Caco-2 (cell line): Measurements from ENCODE around the gene CALHM2. TPM values are rescaled to one million over a fixed set of nuclear protein-coding genes. Genes with fewer than 3 reads are reported as not detected.

ENCODE experiments used
- BruUV-seq: library from RNA; stranded (reverse); fragments of 400-500 nt; replicated peaks from 2 replicates; lab custom pipeline; 2021; lab: Mats Ljungman, UMichigan
- CTCF ChIA-PET: fragments of 300-600 bp; sonication (Branson Sonifier 250); formaldehyde crosslinking; loops from one replicate; lab custom pipeline; 2022; ENCODE audit warnings: antibody characterized with exemption; lab: Charles Lee
- POLR2A ChIA-PET: fragments of 300-600 bp; sonication (Branson Sonifier 250); formaldehyde crosslinking; loops from one replicate; lab custom pipeline; 2022; ENCODE audit warnings: antibody characterized with exemption; lab: Charles Lee
- DNase-seq, 2 experiments: peaks; one replicate each; pipeline versions ENCODE4 v3.0.0 to v3.0.0-alpha.2; 2020 to 2022
- H3K27me3 ChIP-seq: replicated peaks from 2 replicates; pipeline ENCODE4 v1.6.0; 2011; ENCODE audit warnings: low read length; ENCODE audit not compliant: control insufficient read depth, insufficient read depth
- H3K36me3 ChIP-seq: 2 replicates; pipeline ENCODE4 v1.5.1; 2011; ENCODE audit warnings: low read length; ENCODE audit not compliant: control insufficient read depth, insufficient read depth
- H3K4me1 ChIP-seq: fragments of 250-450 bp; sonication (Bioruptor Pico); 2 replicates; pipeline ENCODE4 v1.5.1; 2020; ENCODE audit warnings: mild to moderate bottlenecking
- H3K4me3 ChIP-seq: 2 replicates; pipeline ENCODE4 v1.5.1; 2011; ENCODE audit warnings: low read depth, mild to moderate bottlenecking, control low read depth, low read length
- H3K9me3 ChIP-seq: fragments of 250-450 bp; sonication (Bioruptor Pico); 2 replicates; pipeline ENCODE4 v1.5.1; 2020; ENCODE audit warnings: mild to moderate bottlenecking, moderate library complexity
- H3K27ac Mint-ChIP-seq: one replicate; pipeline ENCODE4 v1.8.0; 2022; ENCODE audit warnings: mixed read lengths; ENCODE audit not compliant: unreplicated experiment
- H3K27me3 Mint-ChIP-seq: one replicate; pipeline ENCODE4 v1.8.0; 2022; ENCODE audit warnings: mixed read lengths; ENCODE audit not compliant: insufficient read depth, unreplicated experiment
- H3K36me3 Mint-ChIP-seq: one replicate; pipeline ENCODE4 v1.8.0; 2022; ENCODE audit warnings: mild to moderate bottlenecking, mixed read lengths; ENCODE audit not compliant: insufficient read depth, unreplicated experiment
- H3K4me1 Mint-ChIP-seq: one replicate; pipeline ENCODE4 v1.8.0; 2022; ENCODE audit warnings: low read depth, mixed read lengths; ENCODE audit not compliant: unreplicated experiment
- H3K4me3 Mint-ChIP-seq: one replicate; pipeline ENCODE4 v1.8.0; 2022; ENCODE audit warnings: mild to moderate bottlenecking, moderate library complexity, mixed read lengths; ENCODE audit not compliant: unreplicated experiment
- H3K9me3 Mint-ChIP-seq: one replicate; pipeline ENCODE4 v1.8.0; 2022; ENCODE audit warnings: mixed read lengths; ENCODE audit not compliant: unreplicated experiment
- intact Hi-C: fragments of 100-400 bp; cut with micrococcal nuclease; formaldehyde crosslinking; loops from one replicate; pipeline ENCODE4 v1.10.0; 2022; ENCODE audit not compliant: unreplicated experiment
- total RNA-seq: library from RNA; stranded (reverse); gene quantifications from 2 replicates; pipeline ENCODE4 v1.2.3, GENCODE V29; 2022
- TF ChIP-seq, protein P1 (sequence below), 2 experiments: fragments of 200-600 bp in 1 of 2; IDR thresholded peaks; 1 replicate in 1 of 2; 2 replicates in 1 of 2; pipeline versions ENCODE4 v1.5.1 to v1.8.0; 2011 to 2022; ENCODE audit warnings: antibody characterized with exemption in 1 of 2, control low read depth in 1 of 2, inconsistent platforms in 1 of 2, low read depth in 1 of 2, low read length in 1 of 2, mild to moderate bottlenecking in 1 of 2, moderate library complexity in 1 of 2; ENCODE audit not compliant: insufficient read depth in 1 of 2, severe bottlenecking in 1 of 2, unreplicated experiment in 1 of 2

Gene CALHM2
- total RNA-seq, 1 experiment from 2014 or later: 0.52 TPM

DNA sequence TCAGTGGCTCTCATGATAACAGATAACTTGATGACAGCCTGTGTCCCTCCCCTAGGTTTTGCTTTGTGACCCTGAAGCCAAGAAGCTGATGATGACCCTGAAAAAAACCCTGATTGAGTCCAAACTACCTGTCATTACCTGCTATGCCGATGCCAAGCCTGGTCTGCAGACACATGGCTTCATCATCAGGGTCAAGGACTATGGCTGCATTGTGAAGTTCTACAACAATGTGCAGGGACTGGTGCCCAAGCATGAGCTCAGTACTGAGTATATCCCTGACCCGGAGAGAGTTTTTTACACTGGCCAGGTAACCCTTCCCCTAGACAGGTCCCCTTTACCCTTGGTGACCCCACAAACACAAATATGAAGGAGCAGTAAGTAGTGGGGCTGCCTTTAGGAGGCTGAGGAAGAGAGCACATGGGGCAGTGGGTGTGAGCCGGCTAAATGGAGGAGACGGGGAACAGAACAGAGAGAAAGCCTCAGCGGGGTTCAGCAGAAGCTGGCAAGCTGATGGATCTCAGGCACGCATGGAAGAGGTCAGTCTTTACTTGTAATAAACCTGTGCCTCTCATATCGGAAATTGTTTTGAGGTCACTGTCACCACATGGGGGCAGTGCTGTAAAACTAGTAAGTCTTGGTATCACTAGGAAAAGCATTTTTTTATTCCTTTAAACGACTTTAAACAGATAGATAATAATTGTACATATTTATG lies 35.6 kb downstream of the CALHM2 start:
- H3K36me3 Mint-ChIP-seq: peaks cover 92% of the 10 kb centered on the region
- TF ChIP-seq, protein P1, sequence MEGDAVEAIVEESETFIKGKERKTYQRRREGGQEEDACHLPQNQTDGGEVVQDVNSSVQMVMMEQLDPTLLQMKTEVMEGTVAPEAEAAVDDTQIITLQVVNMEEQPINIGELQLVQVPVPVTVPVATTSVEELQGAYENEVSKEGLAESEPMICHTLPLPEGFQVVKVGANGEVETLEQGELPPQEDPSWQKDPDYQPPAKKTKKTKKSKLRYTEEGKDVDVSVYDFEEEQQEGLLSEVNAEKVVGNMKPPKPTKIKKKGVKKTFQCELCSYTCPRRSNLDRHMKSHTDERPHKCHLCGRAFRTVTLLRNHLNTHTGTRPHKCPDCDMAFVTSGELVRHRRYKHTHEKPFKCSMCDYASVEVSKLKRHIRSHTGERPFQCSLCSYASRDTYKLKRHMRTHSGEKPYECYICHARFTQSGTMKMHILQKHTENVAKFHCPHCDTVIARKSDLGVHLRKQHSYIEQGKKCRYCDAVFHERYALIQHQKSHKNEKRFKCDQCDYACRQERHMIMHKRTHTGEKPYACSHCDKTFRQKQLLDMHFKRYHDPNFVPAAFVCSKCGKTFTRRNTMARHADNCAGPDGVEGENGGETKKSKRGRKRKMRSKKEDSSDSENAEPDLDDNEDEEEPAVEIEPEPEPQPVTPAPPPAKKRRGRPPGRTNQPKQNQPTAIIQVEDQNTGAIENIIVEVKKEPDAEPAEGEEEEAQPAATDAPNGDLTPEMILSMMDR (IDR thresholded peaks at IDR 0.05; ENCODE audit: insufficient read depth in 1 of 2, low read depth in 1 of 2, low read length in 1 of 2, severe bottlenecking in 1 of 2, unreplicated experiment in 1 of 2): peak; percentile 40 to 53
- no TSS peak for BruUV-seq
- Histone ChIP-seq H3K9me3 (no peaks in the 10 kb centered on the region), H3K4me3 (no peak overlapping the region), H3K36me3 (peaks cover 12% of the 10 kb centered on the region), H3K4me1 (no peaks in the 10 kb centered on the region), H3K27me3 (no peaks in the 10 kb centered on the region)
- DNase-seq: peak; percentile 59 to 60
- no peaks in the 10 kb centered on the region for H3K27me3 Mint-ChIP-seq
- H3K9me3 Mint-ChIP-seq: no peaks in the 10 kb centered on the region
- no peak overlapping the region for H3K4me3 Mint-ChIP-seq
- intact Hi-C loops: loop anchor here (1.0 kb wide), 2 partner anchors 69 to 176 kb away; no protein-coding TSS in a partner anchor
- H3K4me1 Mint-ChIP-seq: no peaks in the 10 kb centered on the region
- no peak overlapping the region for H3K27ac Mint-ChIP-seq
- CTCF ChIA-PET: interaction anchor here (1.4 to 2.0 kb wide), 3 partner anchors 20 to 176 kb away, joined by 3 to 9 read pairs (median 7); partner anchors contain the start of genes ATP5MK and PDCD11
- POLR2A ChIA-PET: no interaction called here

DNA sequence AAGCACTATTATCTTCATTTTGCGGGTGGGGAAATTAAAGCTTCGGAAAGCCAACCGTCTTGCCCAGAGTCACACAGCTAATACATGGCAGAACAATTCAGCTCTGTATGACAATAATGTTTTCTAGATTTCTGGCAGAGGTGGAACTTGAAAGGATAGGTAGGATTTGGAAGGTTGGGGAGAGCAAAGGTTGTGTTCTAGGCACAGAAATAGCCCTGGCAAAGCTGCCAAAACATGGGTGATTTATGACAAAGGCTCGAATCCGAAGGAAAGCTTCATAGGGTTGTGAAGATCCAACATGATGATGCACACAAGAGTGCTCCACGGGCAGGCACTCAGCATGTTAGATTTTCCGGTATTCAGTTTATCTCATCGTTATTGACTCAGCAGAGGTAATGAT lies 36.6 kb downstream of the CALHM2 start:
- H3K36me3 Mint-ChIP-seq: peaks cover 87% of the 10 kb centered on the region
- ChIA-PET CTCF (interaction anchor here (1.8 kb wide), 1 partner anchor 177 kb away, joined by 9 read pairs; no protein-coding TSS in a partner anchor), POLR2A (no interaction called here)
- H3K4me1 ChIP-seq: no peaks in the 10 kb centered on the region
- H3K36me3 ChIP-seq: peaks cover 12% of the 10 kb centered on the region
- H3K4me1 Mint-ChIP-seq: no peaks in the 10 kb centered on the region
- intact Hi-C loops: no loop called here
- no peak overlapping the region for H3K4me3 Mint-ChIP-seq
- H3K27ac Mint-ChIP-seq: no peak overlapping the region
- H3K4me3 ChIP-seq: no peak overlapping the region
- no peaks in the 10 kb centered on the region for H3K27me3 ChIP-seq
- BruUV-seq: no TSS peak
- no peaks in the 10 kb centered on the region for H3K9me3 ChIP-seq
- DNase-seq: no peak
- no peaks in the 10 kb centered on the region for H3K9me3 Mint-ChIP-seq
- no peaks in the 10 kb centered on the region for H3K27me3 Mint-ChIP-seq
- TF ChIP-seq, protein P1 (IDR thresholded peaks at IDR 0.05; ENCODE audit: insufficient read depth in 1 of 2, low read depth in 1 of 2, low read length in 1 of 2, severe bottlenecking in 1 of 2, unreplicated experiment in 1 of 2): no peak

DNA sequence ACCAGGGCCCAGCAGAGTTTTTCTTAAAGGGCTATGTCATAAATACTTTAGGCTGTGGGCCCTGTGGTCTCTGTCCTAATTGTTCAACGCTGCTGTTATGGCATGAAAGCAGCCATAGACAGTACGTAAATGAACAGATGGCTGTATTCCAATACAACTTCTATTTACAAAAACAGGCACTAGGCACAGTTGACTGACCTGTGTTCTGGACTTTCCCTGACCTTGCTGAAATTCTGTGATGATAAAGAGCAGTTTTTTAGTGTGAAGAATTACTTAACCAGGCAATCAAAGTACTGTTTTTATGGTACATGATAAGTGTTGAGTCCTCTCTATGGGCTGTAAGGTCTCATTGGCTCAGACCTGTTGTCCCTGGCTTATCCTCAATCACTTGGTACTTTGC lies 38.6 kb downstream of the CALHM2 start:
- DNase-seq: no peak
- Histone ChIP-seq H3K9me3 (no peaks in the 10 kb centered on the region), H3K27me3 (no peaks in the 10 kb centered on the region), H3K4me1 (no peaks in the 10 kb centered on the region), H3K4me3 (no peak overlapping the region), H3K36me3 (peaks cover 8% of the 10 kb centered on the region)
- H3K36me3 Mint-ChIP-seq: peaks cover 86% of the 10 kb centered on the region
- POLR2A ChIA-PET: no interaction called here
- no peak overlapping the region for H3K27ac Mint-ChIP-seq
- BruUV-seq: no TSS peak
- intact Hi-C loops: no loop called here
- no peak overlapping the region for H3K4me3 Mint-ChIP-seq
- TF ChIP-seq, protein P1 (IDR thresholded peaks at IDR 0.05; ENCODE audit: insufficient read depth in 1 of 2, low read depth in 1 of 2, low read length in 1 of 2, severe bottlenecking in 1 of 2, unreplicated experiment in 1 of 2): no peak
- H3K27me3 Mint-ChIP-seq: no peaks in the 10 kb centered on the region
- no peaks in the 10 kb centered on the region for H3K4me1 Mint-ChIP-seq
- H3K9me3 Mint-ChIP-seq: no peaks in the 10 kb centered on the region
- CTCF ChIA-PET: no interaction called here
